A673 (cell line): Measurements from ENCODE around the gene HPS3.
A peak's percentile ranks its signal among the peaks of the same experiment; 100 is the strongest.

Experiments used
- CTCF ChIP-seq: fragments of 300-800, 200-600 bp; sonication (generic); conservative IDR thresholded peaks from 2 replicates; pipeline ENCODE4 v1.5.1; 2017; ENCODE audit warnings: low read depth, mild to moderate bottlenecking, antibody characterized with exemption, low read length, moderate library complexity, mixed read lengths
- EZH2 ChIP-seq: fragments of 200-600 bp; sonication (generic); IDR thresholded peaks from 2 replicates; pipeline ENCODE4 v1.6.1; 2017; ENCODE audit warnings: borderline replicate concordance, low read depth, mild to moderate bottlenecking, mixed read lengths, antibody characterized with exemption, low read length; ENCODE audit not compliant: poor library complexity, severe bottlenecking

- TF ChIP-seq CTCF (peak; percentile 69), EZH2 (no peak)
Measured at GRCh38 chr3:149120051-149120972, 9.1 kb upstream of the HPS3 start.
